ENCODE results near the gene LINC00632.
A peak's percentile ranks its signal among the peaks of the same experiment; 100 is the strongest.
"Not testable (repeated sequence)": the region's sequence is repeated elsewhere in the genome, so short reads cannot be mapped to it uniquely, and the experiment has no call there.

The LINC00632 gene

DNA sequence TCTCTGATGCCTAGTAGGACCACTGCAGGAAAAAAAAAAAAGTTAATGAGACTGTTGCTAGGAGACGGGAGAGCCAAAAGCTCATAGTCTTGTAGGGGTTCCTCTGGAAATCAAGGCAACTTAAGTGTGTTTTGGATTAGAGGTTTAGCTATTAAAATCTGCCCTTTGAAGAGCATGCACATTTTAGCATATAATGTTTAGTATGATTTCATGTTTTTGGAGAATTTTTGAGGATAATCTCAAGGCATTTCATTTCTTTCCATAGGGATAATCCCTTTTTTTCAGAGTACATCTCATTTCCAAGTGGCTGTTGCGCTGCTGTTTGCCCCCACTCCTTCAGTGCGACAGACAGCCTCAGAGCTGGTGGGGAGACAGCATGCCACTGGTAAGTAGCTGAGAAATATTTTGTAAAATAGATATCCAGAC, at the start of gene LINC00632:
Gene LINC00632 (plus strand): TSS at position 339 of the 426 bp plus-strand sequence.
- no peak for DNase-seq

DNA sequence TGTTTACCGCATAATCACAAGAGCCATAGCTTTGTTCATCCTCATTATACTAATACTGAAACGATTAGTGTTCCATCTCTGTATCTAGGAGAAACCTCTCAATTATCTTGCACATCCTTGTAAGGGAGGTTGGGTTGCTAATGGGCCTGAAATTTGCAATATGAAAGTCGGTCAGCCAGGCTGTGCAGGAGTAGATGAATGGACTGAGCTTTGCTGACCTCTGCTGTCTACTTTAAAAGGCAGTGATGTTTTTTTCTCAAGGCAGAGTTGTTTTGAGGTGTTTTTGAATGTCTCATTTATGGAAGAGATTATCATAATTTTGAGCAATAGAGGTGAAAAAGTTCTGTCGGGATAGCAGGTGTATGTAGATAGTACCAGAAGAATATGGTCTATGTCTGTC, 47.9 kb upstream of the LINC00632 start:
- DNase-seq: no peak

DNA sequence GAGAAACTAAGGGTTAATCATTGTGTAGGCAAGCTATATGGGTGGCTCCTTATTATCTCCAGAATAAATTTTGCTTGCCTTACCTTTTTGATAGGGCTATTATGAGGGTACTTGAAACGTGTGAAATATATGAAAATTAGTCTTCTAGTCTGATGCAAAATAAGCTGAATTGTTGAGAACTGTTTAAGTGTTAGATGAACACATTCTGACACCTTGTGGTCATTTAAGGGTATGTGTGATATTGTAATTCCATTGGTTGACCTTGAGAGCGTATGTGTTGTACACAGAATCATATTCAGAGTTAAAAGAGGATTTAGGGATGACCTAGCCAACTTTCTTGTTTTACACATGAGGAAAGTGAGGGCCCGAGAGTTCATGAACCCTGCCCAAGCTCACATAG, 44.6 kb upstream of the LINC00632 start:
- no peak for DNase-seq

DNA sequence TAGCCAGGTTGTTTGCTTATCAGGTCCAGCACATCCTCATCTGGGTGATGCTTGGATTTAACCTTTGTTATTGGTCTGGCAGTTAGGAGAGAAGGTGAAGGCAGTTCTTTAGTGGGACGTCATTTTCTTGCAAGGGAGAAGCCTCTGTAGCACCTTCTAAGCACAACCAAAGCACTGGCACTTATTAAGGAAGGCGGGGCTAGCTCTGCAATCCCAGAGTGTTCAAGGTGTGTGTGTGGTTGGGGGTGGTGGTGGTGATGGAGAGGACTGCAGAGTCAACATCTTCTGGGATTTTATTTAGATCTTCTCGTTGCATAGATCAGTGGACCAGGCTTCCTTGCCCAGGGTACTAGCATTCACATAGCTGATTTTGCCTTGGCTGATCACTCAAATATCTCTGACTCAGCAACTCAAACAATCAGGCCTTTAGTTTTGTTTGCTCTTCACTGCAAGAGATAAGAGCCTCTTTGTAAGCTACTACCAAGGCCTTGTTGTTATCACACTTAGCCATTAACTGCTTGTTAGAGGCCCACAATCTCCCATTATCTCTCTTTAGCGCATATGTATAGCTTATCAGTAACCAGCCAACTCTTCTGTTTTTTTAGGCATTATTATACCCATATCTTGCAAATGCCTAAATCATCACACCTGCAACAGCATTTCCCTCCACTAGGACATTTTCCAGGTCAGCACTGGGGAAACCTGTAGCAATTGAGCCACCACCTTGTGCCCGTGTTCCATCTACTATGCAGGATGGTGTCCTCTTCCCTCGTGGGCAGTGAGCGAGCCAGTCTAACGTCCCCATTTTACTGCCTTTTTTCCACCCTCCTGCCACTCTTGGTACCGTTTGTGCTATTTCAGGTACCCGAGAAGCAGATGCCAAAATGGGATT, 36.5 kb upstream of the LINC00632 start:
- no peak for DNase-seq

DNA sequence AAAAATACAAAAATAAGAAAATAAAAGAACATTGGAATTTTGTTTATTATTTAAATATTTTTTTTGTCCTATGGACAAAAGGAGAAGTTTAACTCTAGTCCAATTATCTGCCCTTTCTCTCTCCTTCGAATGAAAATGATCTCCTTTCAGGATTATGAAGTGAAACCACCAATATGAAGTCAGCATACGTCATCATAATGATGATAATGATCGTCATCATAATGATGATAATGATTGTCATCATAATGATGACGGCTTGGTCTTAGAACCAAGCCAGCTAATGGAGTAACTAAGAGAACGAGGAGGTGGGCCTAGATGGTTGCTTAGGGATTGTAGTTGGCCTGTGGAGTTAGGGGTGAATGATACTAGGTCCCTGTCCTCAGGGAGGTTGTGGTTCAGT, 21.9 kb upstream of the LINC00632 start:
- no peak for DNase-seq

DNA sequence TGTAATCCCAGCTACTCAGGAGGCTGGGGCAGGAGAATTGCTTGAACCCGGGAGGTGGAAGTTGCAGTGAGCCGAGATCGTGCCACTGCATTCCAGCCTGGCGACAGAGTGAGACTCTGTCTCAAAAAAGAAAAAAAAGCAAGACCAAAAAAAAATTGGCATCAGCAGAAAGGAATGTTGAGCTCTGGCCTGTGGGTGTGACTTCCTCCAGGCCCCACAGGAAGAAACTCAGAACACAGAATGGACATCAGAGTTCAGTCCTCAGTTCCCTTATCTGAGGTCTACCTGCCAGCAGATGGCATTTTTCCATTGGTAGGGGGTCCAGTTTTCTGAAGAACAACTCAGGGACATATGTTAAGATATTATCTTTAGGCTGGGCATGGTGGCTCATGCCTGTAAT, 18.0 kb upstream of the LINC00632 start:
- DNase-seq: not testable (repeated sequence)

DNA sequence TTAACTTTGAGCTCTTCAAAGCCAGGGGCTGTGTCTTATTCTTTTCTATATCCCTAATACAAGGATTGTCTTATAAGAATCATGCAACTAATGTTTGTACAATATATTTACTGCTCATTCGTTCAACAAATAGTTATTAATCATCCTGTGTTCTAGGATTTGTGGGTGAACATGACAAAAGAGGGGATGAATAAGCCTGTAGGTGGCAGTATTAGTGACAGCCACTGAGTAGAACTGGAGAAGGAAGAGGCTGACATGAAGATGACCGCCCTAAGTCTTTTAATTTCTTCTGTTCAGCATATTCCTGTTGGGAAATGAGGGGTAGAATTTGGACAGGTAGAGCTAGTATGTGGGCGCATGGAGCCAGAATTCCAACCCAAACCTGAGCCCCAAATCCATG, 11.9 kb upstream of the LINC00632 start:
- no peak for DNase-seq

DNA sequence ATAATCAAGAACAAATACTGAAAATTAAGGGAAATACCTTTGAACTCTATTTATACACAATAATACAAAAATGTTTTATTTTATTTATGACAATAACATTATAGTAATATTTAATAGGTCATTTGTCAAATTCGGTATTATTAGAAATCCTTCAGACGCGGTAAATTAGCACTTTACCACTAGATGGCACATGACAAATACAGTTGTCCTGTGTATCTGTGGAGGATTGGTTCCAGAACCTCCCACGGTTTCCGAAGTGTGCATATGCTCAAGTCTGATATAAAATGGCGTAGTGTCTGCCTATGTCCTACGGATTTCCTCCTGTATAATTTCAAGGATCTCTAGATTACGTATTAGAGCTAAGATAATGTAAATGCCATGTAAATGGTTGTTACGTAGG, 8.1 kb upstream of the LINC00632 start:
- DNase-seq: no peak

DNA sequence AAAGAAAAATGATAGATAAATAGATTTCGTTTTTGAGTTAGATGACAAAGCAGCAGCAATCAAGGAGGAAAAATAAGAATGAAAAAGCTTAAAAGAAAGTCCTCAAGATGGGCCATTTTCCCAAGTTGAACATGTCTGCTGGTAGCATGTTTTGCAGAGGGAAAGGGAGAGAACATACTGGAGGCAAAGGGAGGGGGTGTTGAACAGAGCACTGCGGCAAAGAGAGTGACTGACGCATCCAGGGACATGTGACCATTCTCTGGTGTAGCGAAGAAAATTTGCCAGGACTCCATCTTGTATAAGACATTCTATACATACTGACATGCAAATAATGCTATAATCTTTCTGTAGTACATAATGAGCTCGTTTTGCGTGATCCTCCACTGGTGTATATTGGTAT, 1.2 kb downstream of the LINC00632 start:
- DNase-seq: no peak

DNA sequence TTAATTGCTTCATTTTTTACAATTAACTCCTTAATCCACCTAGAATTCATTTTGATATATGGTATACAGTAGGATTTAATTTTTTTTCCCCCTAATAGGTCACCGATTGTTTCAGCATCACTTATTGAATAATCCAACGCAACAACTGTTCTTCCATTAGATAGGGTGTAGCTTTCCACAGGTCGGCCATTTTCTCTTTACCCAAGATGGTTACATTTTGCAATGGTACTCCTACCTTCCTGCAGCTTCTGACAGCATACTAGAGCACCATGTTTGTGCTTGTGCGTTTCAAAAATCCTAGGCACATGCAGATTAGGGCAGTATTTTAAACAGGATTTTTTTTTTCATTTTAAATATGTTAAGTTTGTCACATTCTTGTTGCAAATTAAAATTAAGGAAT, 2.3 kb downstream of the LINC00632 start:
- DNase-seq: no peak

DNA sequence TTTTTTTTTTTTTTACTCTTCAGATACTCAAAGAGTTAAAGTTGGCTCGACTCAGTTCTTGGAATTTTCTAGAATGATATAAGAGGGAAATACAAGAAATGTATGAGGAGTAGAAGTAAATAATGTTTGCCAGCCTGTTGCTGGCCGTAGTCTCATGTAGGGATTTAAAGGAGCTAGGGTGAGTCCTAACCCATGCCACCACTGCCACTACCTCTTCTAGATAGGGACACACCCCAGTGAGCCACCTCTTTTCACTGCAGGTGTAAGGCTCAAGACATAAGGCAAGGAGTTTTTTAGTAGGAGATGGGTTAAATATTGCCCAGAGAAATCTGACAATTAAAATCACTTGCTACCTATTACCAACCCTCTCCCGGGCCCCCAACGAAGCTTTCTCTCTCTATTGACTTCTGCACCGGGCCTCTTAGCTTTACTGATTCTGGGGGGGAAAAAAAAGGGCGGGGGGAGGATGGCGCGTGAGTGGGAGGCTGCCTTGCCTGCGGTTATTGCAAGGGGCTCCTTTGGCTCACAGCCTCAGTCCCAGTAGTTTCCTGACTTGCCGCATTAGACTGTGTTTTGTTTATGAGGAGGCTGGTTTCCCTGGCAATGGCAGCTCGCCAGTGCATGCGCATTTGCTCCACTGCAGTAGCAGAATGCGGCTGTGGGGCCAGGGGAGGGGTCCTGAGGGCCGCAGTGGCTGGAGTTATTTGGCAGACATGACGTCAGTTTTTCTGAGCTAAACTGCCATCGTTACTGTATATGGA, 3.0 kb downstream of the LINC00632 start:
- no peak for DNase-seq

DNA sequence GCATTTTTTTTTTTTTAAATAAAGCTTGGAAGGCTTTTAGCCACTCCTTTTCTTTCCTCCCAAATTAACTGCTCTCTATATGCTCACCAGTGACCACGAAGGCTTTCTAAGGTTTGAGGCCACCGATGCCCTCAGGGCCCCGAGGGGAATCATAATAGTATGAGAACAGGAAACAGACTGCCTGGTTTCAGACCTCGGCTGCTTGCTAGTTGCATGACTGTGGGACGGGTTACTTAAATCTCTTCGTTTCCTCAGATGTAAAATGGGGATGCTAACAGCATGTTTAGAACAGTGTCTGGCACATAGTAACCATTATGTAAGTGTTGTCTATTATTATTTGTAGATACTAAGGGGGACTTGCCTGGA, 3.6 kb downstream of the LINC00632 start:
- DNase-seq: no peak

DNA sequence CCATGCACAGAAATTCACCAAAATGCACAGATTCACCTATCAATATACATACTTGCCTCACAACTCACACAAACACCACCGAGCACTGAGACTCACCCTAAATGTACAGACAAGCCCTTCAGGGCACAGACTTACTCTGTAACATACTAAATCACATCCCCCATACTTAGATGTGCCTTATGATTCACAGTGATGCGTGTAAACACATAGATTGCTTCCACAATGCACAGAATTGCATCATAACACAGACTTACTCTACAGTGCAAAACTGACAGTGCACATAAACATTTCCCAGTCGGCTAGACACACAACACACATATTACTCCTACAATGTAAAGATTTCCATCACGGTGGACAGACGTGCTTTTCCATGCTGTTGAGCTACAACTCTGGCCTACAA, 6.2 kb downstream of the LINC00632 start:
- DNase-seq: no peak

DNA sequence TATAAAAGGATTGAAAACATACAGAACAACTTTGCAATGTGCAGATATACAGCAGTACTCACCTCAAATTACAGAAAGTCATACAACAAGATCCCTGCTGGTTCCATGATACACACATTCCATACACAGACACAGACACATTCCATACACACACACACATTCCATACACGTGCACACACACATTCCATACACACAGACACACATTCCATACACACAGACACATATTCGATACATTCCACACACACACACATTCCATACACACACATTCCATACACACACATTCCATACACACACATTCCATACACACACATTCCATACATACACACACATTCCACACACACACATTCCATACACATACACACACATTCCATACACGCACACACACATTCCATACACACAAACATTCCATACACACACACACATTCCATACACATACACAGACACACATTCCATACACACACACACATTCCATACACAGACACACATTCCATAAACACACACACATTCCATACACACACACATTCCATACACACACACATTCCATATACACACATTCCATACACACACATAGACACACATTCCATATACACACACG, 13.7 kb downstream of the LINC00632 start:
- no peak for DNase-seq

DNA sequence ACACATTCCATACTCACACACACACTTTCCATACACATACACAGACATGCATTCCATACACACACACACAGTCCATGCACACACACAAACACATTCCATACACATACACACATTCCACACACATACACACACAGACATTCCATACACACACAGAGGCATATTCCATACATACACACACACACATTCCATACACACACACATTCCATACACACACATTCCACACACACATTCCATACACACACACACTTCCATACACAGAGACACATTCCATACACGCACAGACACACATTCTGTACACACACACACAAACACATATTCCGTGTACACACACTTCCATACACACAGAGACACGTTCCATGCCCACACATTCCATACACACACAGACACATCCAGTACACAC, 14.8 kb downstream of the LINC00632 start:
- no peak for DNase-seq

DNA sequence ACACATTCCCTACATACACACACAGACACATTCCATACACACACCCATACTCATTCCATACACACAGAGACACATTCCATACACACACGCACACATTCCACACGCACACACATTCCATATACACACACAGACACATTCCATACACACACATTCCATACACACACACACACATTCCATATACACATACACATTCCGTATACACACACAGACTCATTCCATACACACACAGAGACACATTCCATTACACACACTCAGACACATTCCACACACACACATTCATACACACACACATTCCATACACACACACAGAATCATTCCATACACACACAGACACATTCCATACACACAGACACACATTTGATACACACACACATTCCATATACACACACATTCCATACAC, 15.2 kb downstream of the LINC00632 start:
- DNase-seq: no peak

DNA sequence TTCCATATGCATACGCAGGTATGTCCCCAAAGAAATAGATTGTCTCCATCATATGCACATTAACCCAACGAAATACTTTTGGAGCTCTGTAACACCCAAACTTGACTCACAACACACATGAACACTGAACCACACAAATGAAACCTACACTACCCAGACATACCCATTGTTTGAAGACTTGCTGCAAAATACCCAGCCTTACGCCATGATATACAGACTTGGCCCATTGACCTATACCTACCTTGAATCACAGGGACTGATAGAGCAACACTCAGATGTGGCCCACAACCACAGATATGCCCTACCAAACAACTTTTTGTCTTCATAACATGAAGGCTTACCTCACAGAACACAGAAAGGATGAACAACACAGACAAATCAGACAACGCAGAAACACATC, 15.9 kb downstream of the LINC00632 start:
- no peak for DNase-seq

DNA sequence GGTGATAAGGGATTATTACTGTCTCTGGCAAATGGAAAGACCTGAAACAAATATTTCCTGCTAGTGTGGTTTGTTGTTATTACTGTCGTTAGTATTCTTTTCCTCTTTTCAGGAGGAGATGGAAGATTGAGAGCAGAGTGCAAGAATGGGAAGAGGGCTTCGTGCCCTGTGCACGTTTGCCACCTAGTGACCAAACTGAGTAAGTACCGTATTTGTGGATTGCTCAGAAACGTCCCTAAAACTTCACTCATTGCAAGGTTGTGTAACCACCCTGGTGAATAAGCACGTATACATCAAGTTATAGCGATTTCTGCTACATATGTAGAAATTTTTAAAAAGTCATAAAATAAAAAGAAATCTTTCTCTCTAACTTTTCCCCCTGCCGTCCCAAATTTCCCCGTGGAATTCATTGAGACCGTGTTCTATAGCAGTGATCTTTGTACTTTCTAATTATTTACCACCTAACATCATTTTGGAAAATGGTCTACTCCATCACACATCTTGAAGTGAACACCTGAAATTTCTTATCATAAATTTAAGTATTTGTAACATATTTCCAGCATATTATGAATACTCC, 24.3 kb downstream of the LINC00632 start:
- peak; percentile 0 for DNase-seq

DNA sequence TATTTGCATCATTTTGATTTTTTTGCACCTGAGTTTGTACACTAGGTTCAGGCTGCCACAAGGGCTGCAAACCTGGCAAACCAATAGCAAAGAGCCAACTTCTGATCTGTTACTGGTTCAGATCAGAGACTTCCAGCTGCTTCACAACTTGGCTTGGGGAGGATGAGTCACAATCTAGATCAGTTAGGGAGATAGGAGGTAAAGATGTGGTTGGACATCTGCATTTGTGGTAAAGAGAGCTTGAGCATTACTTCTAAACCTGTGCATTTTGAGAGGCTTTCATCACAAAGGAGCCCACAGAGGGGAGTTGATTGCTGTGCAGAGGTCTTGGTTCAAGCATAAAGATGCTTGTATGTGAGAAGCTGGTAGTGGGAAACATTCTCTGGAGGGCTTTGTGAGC, 34.5 kb downstream of the LINC00632 start:
- no peak for DNase-seq

DNA sequence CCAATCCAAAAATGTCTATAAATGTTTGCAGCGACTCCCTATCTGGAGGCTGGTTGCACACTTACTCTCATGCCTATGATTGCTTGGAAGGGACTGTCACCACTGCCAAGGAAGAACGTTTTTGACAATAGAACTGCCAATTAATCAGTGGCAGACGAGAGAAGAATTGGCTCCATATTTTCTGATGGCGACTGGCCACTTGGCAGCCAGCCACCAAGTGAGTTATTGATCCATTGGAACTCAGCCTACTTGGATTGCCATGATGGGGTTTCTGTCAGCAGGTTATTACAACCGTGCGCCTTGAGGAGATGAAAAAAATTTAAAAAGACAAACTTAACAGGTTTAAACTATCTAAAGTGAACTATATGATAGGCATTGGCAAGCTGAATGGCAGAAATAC, 47.4 kb downstream of the LINC00632 start:
- no peak for DNase-seq

DNA sequence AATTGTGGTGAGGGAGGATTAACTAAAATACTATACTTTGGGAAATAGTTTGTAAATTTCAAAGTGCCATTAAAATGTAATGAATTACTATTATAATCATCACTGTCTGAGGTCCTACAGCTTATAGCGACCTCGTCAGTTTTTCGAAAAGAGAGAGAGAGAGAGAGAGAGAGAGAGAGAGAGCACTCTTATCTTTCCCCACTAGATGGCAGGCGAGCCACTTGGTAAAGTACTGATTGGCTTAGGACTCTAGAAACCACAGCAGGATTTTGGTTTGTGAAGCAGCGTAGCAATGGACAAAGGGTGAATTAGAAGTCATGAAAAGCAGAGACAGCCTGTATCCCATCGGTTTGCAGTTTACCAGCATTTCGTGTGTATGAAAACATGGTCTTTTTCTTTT, 52.5 kb downstream of the LINC00632 start:
- no peak for DNase-seq

DNA sequence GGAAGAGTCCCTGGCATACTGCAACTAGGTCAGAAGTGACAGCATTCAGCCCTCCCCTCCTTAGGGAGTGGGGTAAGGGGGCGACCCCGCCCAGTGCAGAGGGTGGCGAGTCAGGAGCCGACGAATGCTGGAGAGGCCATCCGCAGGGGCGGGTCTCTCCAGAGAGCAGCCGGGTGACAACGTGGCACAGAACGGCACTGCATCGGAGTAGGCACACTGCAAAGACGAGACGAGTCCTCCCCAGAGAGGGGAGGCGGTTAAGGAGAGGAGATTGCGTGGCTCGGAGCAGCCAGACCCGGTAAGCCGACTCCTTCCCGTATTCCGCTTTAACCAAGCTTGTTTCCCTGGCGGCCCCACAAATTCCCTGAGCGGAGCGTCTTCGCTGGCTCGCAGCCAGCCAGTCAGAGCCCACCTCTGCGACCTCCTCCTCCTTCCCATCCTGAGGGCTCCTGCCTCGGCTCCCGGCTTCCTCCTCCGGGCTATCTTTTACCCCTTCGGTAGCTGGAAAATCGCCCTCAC, 54.9 kb downstream of the LINC00632 start:
- DNase-seq: no peak

DNA sequence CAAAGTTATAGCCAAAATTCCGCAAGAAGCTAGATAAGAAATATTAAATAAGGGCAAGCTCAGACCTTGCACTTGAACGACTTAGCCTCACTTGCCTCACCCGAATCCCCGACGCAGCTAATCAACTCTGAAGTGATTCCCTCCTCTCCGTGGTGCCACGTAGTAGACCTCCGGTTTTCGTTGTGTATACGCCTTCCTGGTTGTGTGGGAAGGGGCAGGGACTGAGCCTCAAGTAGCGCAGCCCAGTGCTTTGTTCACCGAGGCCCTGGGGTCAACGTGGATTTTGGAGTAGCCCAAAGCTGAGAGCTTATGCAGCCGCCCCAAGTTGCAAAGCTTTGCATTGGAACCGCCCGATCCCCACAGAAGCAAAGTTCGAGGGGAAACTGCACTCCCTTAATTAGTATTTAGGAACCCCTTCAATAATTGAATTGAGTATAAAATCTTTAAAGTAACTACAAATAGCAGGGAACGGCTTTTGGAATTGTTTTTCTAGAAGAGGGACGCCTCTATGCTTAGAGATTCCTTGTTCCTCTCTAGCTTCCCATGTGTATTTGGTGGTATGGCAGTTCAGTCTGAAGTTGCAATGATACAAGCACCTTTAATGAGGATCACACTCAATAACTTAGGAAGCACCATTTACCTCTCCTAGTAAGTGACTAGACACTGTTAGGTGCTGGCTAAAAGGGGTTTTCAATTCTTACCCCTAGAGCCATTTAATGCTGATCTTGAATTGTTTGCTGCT, 55.7 kb downstream of the LINC00632 start:
- DNase-seq: no peak
